Activated naive CD4-positive, alpha-beta T cell treated with anti-CD3 and anti-CD28 coated beads, Interleukin-2, amount 10 ng/mL, durations not matched to agents 7 days and 5 days (primary cell): ENCODE measurements around the gene RERE.

Experiments
- CTCF ChIA-PET: fragments of 350-600 bp; sonication (Branson Sonifier 250); formaldehyde crosslinking; loops from one replicate; lab custom pipeline; 2021; ENCODE audit warnings: antibody characterized with exemption; lab: Charles Lee
- DNase-seq: peaks from one replicate; pipeline ENCODE4 v3.0.0-alpha.2; 2020
- H3K27ac Mint-ChIP-seq: one replicate; pipeline ENCODE4 v1.8.0; 2021; ENCODE audit warnings: mild to moderate bottlenecking, moderate library complexity, mixed read lengths
- H3K27me3 Mint-ChIP-seq: one replicate; pipeline ENCODE4 v1.8.0; 2021; ENCODE audit warnings: mild to moderate bottlenecking, mixed read lengths
- H3K36me3 Mint-ChIP-seq: one replicate; pipeline ENCODE4 v1.8.0; 2021; ENCODE audit warnings: mixed read lengths
- H3K4me1 Mint-ChIP-seq: one replicate; pipeline ENCODE4 v1.8.0; 2021; ENCODE audit warnings: mixed read lengths
- H3K4me3 Mint-ChIP-seq: one replicate; pipeline ENCODE4 v1.8.0; 2021; ENCODE audit warnings: mild to moderate bottlenecking, moderate library complexity, mixed read lengths
- H3K9me3 Mint-ChIP-seq: one replicate; pipeline ENCODE4 v1.8.0; 2021; ENCODE audit warnings: mixed read lengths

RERE gene

DNA sequence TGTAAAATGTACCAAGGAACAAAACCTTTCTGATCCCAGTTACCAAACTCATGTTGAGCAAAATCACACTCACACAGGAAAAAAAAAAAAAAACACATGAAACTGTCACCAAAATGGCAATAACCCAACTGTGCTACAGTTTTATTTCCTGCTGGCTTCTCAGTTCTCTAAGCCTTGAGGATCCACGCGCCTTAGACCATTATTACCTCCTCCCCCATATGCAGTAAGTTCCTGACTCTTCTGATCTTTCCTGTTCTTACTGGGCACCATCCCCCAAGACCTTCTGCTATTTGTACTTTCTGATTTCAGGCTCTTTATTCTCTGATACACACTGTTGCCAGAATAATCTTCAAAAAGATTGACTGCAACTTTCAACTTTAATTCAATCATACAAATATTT lies 419.9 kb downstream of the RERE start:
- H3K9me3 Mint-ChIP-seq, result no peaks in the 10 kb centered on the region
- peaks cover 68% of the 10 kb centered on the region for H3K4me1 Mint-ChIP-seq
- H3K4me3 Mint-ChIP-seq, result no peak overlapping the region
- H3K27me3 Mint-ChIP-seq, result no peaks in the 10 kb centered on the region
- DNase-seq, result no peak
- peaks cover 45% of the 10 kb centered on the region for H3K36me3 Mint-ChIP-seq
- peak overlapping the region; percentile 93 for H3K27ac Mint-ChIP-seq
- CTCF ChIA-PET, result interaction anchor here (2.1 kb wide), 1 partner anchor 10 kb away, joined by 7 read pairs; no protein-coding TSS in a partner anchor

GRCh38 chr1:8396786-8397406 lies 420.5 kb downstream of the RERE start:
- Mint-ChIP-seq H3K4me1 (peaks cover 69% of the 10 kb centered on the region), H3K27me3 (no peaks in the 10 kb centered on the region), H3K36me3 (peaks cover 42% of the 10 kb centered on the region), H3K27ac (peak overlapping the region; percentile 93), H3K4me3 (no peak overlapping the region), H3K9me3 (no peaks in the 10 kb centered on the region)
- CTCF ChIA-PET, result interaction anchor here (0.6 to 2.1 kb wide), 2 partner anchors 11 to 323 kb away, joined by 3 to 7 read pairs; no protein-coding TSS in a partner anchor
- DNase-seq, result no peak

DNA sequence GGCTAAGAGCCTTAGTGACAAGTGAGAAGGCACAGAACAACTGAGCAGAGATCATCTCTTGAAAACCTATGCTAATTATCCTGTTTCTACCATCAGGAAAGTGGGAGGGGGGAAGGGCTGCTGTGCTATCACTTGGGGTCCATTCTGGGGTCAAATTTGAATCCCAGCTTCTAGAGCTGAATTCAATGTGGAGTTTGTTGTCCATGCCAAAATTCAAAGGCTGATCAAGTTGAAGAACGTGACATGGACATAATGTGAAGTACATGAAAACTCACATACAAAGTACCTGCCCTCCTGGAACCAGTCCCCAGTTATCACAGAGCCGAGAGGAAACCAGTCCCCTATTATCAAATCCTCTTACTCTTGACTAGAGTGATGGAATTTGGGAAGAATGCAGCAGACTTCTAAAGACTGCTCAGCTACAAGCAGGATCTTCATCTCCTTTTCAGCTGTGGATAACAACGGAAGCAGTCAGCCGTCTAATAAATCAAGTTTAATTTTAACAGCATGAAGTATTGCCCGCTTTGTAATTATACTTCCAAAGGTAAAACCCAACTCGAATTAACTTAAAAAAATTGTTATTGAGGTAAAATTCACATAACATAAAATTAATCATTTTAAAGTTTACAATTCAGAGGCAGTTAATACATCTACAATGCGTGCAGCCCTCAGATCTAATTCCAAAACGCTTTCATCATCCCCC lies 421.2 kb downstream of the RERE start:
- no peak for DNase-seq
- H3K36me3 Mint-ChIP-seq, result peaks cover 45% of the 10 kb centered on the region
- H3K27me3 Mint-ChIP-seq, result no peaks in the 10 kb centered on the region
- peaks cover 72% of the 10 kb centered on the region for H3K4me1 Mint-ChIP-seq
- peak overlapping the region; percentile 93 for H3K27ac Mint-ChIP-seq
- CTCF ChIA-PET, result interaction anchor here (0.6 to 1.6 kb wide), 2 partner anchors 13 to 324 kb away, joined by 3 read pairs; no protein-coding TSS in a partner anchor
- no peaks in the 10 kb centered on the region for H3K9me3 Mint-ChIP-seq
- H3K4me3 Mint-ChIP-seq, result no peak overlapping the region

DNA sequence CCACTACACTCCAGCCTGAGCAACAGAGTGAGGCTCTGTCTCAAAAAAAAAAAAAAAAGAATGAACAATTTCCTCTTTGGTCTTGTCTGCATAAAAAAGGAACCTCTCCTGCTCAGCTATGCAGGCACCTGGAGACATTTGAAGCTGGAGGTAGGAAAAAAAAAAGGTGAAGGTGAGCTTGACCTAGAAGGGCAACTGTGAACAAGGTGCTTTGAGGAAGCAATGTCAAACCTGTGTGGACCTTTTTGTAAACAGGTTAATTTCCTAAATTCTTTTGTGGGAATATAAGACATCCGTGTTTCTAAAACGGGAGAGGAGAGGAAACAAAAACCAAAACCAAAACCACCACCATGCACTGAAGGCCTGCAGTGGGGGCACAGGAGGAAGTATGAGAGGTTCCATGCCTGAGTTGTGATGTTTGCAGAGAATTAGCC lies 422.0 kb downstream of the RERE start:
- H3K9me3 Mint-ChIP-seq, result no peaks in the 10 kb centered on the region
- H3K36me3 Mint-ChIP-seq, result peaks cover 49% of the 10 kb centered on the region
- H3K27me3 Mint-ChIP-seq, result no peaks in the 10 kb centered on the region
- DNase-seq, result peak; percentile 58
- CTCF ChIA-PET, result interaction anchor here (1.6 kb wide), 1 partner anchor 14 kb away, joined by 3 read pairs; no protein-coding TSS in a partner anchor
- H3K27ac Mint-ChIP-seq, result peak overlapping the region; percentile 93
- H3K4me1 Mint-ChIP-seq, result peaks cover 79% of the 10 kb centered on the region
- peak overlapping the region; percentile 70 for H3K4me3 Mint-ChIP-seq

- Mint-ChIP-seq H3K4me1 (peaks cover 87% of the 10 kb centered on the region), H3K4me3 (peak overlapping the region; percentile 70), H3K27ac (peak overlapping the region; percentile 93), H3K36me3 (peaks cover 56% of the 10 kb centered on the region), H3K9me3 (no peaks in the 10 kb centered on the region), H3K27me3 (no peaks in the 10 kb centered on the region)
- CTCF ChIA-PET, result interaction anchor here (0.7 to 1.6 kb wide), 2 partner anchors 14 to 894 kb away, joined by 3 read pairs; no protein-coding TSS in a partner anchor
- DNase-seq, result no peak
Measured at GRCh38 chr1:8394456-8395321, 422.8 kb downstream of the RERE start.

DNA sequence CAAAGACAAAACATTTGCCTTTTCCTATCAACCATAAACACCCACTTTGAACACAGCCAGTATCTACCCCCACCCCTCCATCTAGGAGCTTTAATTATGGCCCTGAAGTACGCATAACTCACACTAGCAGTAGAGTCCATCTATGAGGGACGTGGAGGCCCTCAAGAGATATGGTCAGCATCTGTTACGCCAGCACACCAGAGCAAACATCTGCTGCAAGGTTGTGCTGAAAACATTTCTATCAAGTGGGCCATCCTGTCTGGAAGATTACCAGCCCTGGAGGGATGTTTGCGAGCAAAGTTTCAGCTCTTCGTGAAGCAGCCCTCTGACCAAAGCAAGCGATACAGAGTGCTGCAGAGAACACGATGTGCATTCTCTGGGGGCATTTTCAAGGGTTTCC lies 424.9 kb downstream of the RERE start:
- Mint-ChIP-seq H3K4me3 (no peak overlapping the region), H3K27ac (no peak overlapping the region), H3K9me3 (no peaks in the 10 kb centered on the region), H3K36me3 (peaks cover 53% of the 10 kb centered on the region), H3K27me3 (no peaks in the 10 kb centered on the region), H3K4me1 (peaks cover 79% of the 10 kb centered on the region)
- CTCF ChIA-PET, result no interaction called here
- no peak for DNase-seq

GRCh38 chr1:8390707-8391106 lies 426.7 kb downstream of the RERE start:
- Mint-ChIP-seq H3K9me3 (no peaks in the 10 kb centered on the region), H3K27ac (no peak overlapping the region), H3K36me3 (peaks cover 67% of the 10 kb centered on the region), H3K4me3 (no peak overlapping the region), H3K4me1 (peaks cover 68% of the 10 kb centered on the region), H3K27me3 (no peaks in the 10 kb centered on the region)
- no peak for DNase-seq
- CTCF ChIA-PET, result interaction anchor here (0.9 kb wide), 1 partner anchor 12 kb away, joined by 3 read pairs; no protein-coding TSS in a partner anchor

DNA sequence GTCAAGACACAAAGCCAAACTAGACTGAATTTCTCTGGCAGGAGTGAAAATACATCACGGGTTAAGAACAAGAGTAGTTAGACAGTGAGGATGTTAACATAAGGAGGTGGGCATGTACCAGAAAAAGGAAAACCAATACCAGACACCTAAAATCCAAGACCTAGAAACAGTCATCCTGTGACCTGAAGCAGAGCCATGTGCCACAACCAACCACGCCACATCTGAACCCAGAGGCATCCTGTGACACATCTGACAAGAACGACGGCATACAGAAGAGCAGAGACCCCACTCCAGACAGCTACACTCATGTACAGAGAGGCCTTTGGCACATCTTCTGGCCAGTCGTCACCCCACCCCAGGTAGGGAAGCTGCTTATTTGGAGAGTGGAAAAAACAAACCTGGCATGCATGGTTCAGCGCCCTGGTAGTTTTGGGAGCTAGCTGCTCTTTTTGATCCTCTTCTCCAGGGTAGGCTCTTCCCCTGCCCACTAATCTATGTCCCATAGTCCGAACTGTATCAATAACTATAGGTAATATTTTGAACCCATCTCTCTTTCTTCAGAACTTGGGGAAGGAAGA lies 427.4 kb downstream of the RERE start:
- no peak overlapping the region for H3K27ac Mint-ChIP-seq
- H3K36me3 Mint-ChIP-seq, result peaks cover 66% of the 10 kb centered on the region
- CTCF ChIA-PET, result interaction anchor here (0.9 to 1.1 kb wide), 2 partner anchors 12 to 19 kb away, joined by 3 read pairs; no protein-coding TSS in a partner anchor
- DNase-seq, result no peak
- H3K4me1 Mint-ChIP-seq, result peaks cover 66% of the 10 kb centered on the region
- no peaks in the 10 kb centered on the region for H3K27me3 Mint-ChIP-seq
- H3K4me3 Mint-ChIP-seq, result no peak overlapping the region
- no peaks in the 10 kb centered on the region for H3K9me3 Mint-ChIP-seq

DNA sequence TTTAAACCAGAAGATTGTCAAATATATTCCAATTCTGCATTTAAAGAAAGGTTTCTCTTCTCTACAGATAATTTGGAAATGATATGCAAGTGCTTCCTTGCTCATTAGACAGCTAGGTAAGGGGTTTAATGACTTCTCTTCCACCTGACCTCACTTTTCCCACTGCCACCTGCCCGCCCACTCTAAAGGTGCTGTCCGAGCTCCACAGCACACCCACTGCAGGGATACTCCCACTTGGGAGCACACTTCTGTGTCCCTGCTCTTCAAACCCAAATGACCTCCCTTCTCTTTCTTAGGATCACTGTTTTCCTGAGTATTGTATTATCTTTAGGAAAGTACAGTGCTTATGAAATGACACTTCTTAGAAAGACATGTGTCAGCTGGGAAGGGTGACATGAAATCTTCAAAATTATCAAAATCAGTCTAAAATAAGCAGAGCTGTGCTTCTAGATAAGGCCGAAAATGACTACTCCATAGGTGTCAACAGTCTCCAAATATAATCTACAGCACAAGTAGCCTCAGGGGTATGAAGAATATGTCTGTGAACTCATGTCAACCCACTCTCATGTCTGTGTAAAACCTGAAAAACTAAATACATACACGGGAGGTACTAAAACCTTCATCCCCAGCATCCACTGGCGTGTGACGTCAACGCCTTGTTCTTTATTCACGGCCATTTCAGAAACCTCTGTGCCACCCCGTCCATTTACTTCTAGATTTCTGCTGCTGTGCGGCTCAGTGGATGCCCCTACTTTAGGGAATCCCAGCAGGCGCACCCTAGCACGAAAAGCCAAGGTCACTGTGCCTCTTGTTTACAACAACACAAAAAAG lies 428.5 kb downstream of the RERE start:
- Mint-ChIP-seq H3K36me3 (peaks cover 71% of the 10 kb centered on the region), H3K4me3 (no peak overlapping the region), H3K4me1 (peaks cover 66% of the 10 kb centered on the region), H3K27ac (peak overlapping the region; percentile 8), H3K9me3 (no peaks in the 10 kb centered on the region), H3K27me3 (no peaks in the 10 kb centered on the region)
- DNase-seq, result no peak
- CTCF ChIA-PET, result interaction anchor here (1.1 kb wide), 1 partner anchor 20 kb away, joined by 3 read pairs; no protein-coding TSS in a partner anchor

DNA sequence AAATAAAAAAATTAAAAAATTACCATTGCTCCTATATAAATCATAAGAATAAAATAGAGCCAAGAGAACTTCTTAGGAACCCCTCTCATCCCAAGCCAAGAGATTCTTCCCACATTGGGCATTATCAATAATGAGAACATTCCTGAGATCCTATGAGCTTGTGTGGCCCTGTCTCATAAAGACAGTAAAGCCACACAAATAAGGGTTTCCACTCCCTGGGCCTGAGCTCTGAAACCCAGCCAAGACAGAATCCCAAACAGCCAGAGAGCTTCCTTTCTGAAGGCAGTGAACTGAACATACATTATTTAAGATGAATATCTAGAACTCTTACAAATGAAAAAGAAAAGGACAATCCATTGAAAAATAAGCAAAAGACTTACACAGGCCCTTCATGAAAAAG lies 431.2 kb downstream of the RERE start:
- H3K27me3 Mint-ChIP-seq, result no peaks in the 10 kb centered on the region
- CTCF ChIA-PET, result interaction anchor here (1.9 kb wide), 1 partner anchor 8 kb away, joined by 6 read pairs; no protein-coding TSS in a partner anchor
- H3K4me1 Mint-ChIP-seq, result peaks cover 75% of the 10 kb centered on the region
- H3K27ac Mint-ChIP-seq, result no peak overlapping the region
- H3K36me3 Mint-ChIP-seq, result peaks cover 70% of the 10 kb centered on the region
- no peaks in the 10 kb centered on the region for H3K9me3 Mint-ChIP-seq
- no peak overlapping the region for H3K4me3 Mint-ChIP-seq
- DNase-seq, result no peak

DNA sequence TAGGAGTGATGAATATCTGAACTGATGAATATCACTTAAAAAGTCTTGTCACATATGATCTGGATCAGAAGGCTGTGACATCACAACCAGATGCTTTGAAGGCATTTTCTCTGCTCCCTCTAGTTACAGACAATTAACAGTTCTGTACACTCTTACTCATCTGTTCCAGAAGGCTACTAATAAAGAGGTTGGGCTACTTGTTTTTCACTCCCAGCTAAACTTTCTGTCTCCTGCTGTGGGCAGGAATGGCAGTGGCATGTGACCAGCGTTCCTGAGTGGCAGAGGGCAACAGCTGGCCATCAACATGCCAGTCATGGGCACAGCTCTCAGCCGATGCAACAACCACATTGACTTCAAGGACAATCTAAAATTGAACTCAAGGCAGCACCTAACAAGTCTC lies 432.9 kb downstream of the RERE start:
- Mint-ChIP-seq H3K9me3 (no peaks in the 10 kb centered on the region), H3K27me3 (no peaks in the 10 kb centered on the region), H3K4me1 (peaks cover 65% of the 10 kb centered on the region), H3K27ac (peak overlapping the region; percentile 62), H3K4me3 (no peak overlapping the region), H3K36me3 (peaks cover 61% of the 10 kb centered on the region)
- DNase-seq, result no peak
- CTCF ChIA-PET, result no interaction called here

DNA sequence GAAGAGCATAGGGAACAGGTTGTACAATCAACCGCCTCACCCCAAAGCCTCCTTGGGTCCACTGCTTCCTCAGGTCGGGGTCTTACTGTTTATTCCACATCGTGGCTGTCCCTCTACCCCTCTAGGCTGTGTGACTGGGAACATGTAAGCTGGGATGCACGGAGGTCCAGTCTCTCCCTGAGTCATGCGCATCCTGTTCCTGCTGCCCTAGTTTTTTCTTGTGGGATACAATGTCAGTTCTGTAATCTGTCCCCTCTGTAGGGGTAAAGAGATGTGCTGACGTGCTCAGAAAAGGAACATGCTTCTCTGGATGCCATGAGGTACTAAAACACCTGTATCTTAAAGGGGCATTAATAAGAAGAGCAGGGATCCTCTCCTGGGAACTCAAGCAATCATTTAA lies 433.4 kb downstream of the RERE start:
- Mint-ChIP-seq H3K27me3 (no peaks in the 10 kb centered on the region), H3K4me3 (no peak overlapping the region), H3K9me3 (no peaks in the 10 kb centered on the region), H3K27ac (peak overlapping the region; percentile 62), H3K4me1 (peaks cover 64% of the 10 kb centered on the region), H3K36me3 (peaks cover 56% of the 10 kb centered on the region)
- CTCF ChIA-PET, result interaction anchor here (1.1 kb wide), 1 partner anchor 37 kb away, joined by 3 read pairs; no protein-coding TSS in a partner anchor
- DNase-seq, result no peak
